GM12878 (cell line): ENCODE measurements around the gene AOPEP. TPM values are rescaled to one million over a fixed set of nuclear protein-coding genes. Genes with fewer than 3 reads are reported as not detected.

Experiments
- CEBPB ChIP-seq, 2 experiments: fragments of 150-350 bp in 1 of 2; IDR thresholded peaks; 2 replicates each; pipeline ENCODE4 v1.6.1; 2012 to 2014; ENCODE audit warnings: low read depth in 2 of 2, low read length in 2 of 2, borderline replicate concordance in 1 of 2, inconsistent platforms in 1 of 2
- CREB1 ChIP-seq: IDR thresholded peaks from 2 replicates; pipeline ENCODE4 v1.6.1; 2012; ENCODE audit warnings: low read depth, mild to moderate bottlenecking, inconsistent platforms
- E2F8 ChIP-seq: fragments of 450-650 bp; IDR thresholded peaks from 2 replicates; pipeline ENCODE4 v1.6.1; 2018; ENCODE audit warnings: mild to moderate bottlenecking, low read depth, moderate library complexity; ENCODE audit not compliant: partially characterized antibody
- HDAC2 ChIP-seq: fragments of 200-600 bp; sonication (generic); IDR thresholded peaks from 2 replicates; pipeline ENCODE4 v1.6.1; 2017
- KLF5 ChIP-seq: fragments of 450-650 bp; IDR thresholded peaks from 2 replicates; pipeline ENCODE4 v1.6.1; 2014; ENCODE audit warnings: mild to moderate bottlenecking; ENCODE audit not compliant: partially characterized antibody
- MLLT1 ChIP-seq: fragments of 450-650 bp; IDR thresholded peaks from 2 replicates; pipeline ENCODE4 v1.6.1; 2016; ENCODE audit warnings: mild to moderate bottlenecking
- ZNF217 ChIP-seq: fragments of 450-650 bp; IDR thresholded peaks from 2 replicates; pipeline ENCODE4 v1.6.1; 2017; ENCODE audit warnings: antibody characterized with exemption, mild to moderate bottlenecking
- ZZZ3 ChIP-seq: IDR thresholded peaks from 2 replicates; pipeline ENCODE4 v1.6.1; 2011; ENCODE audit warnings: low read depth; ENCODE audit not compliant: control insufficient read depth, insufficient read length
- polyA plus RNA-seq, 11 experiments: library from polyadenylated mRNA; depleted of rRNA in 4 of 11; unstranded in 6 of 11; stranded (reverse) in 5 of 11; fragments of >200 nt; fragmentation: Nextera tagmentation in 4 of 11; fragmentation: Illumina TruSeq in 1 of 11; extraction: Ambion mirVana in 4 of 11; extraction: Trizol in 1 of 11; gene quantifications; 1 replicate in 1 of 11; 2 replicates in 10 of 11; pipeline versions ENCODE4 v1.2.1 to v1.2.3, GENCODE V29; 2011 to 2016; ENCODE audit warnings: inconsistent platforms in 2 of 11, missing spikeins in 2 of 11, low read depth in 1 of 11
- total RNA-seq, 4 experiments: library from RNA; depleted of rRNA in 3 of 4; stranded (reverse); fragments of >200 nt in 3 of 4; fragmentation: Illumina TruSeq in 1 of 4; extraction: Trizol in 1 of 4; gene quantifications; 2 replicates each; pipeline versions ENCODE4 v1.2.1 to v1.2.3, GENCODE V29; 2013 to 2021

AOPEP gene
- total and polyA plus RNA-seq, 10 of the 15 experiments (the other 5 are each of a cell fraction or from before 2014, with no cell fraction given), result 2.3 to 16.9 (median 10.1) TPM

- TF ChIP-seq ZNF217 (no peak), E2F8 (no peak), KLF5 (no peak), HDAC2 (no peak), ZZZ3 (no peak), MLLT1 (no peak), CEBPB (IDR thresholded peaks at IDR 0.05; ENCODE audit: borderline replicate concordance in 1 of 2, low read depth in 2 of 2, low read length in 2 of 2) (no peak), CREB1 (no peak)
These were observed 394.4 kb downstream of the AOPEP start (continued) for GRCh38 chr9:95120781-95121370.
